Measurements from ENCODE around the gene SRRT.

DNA sequence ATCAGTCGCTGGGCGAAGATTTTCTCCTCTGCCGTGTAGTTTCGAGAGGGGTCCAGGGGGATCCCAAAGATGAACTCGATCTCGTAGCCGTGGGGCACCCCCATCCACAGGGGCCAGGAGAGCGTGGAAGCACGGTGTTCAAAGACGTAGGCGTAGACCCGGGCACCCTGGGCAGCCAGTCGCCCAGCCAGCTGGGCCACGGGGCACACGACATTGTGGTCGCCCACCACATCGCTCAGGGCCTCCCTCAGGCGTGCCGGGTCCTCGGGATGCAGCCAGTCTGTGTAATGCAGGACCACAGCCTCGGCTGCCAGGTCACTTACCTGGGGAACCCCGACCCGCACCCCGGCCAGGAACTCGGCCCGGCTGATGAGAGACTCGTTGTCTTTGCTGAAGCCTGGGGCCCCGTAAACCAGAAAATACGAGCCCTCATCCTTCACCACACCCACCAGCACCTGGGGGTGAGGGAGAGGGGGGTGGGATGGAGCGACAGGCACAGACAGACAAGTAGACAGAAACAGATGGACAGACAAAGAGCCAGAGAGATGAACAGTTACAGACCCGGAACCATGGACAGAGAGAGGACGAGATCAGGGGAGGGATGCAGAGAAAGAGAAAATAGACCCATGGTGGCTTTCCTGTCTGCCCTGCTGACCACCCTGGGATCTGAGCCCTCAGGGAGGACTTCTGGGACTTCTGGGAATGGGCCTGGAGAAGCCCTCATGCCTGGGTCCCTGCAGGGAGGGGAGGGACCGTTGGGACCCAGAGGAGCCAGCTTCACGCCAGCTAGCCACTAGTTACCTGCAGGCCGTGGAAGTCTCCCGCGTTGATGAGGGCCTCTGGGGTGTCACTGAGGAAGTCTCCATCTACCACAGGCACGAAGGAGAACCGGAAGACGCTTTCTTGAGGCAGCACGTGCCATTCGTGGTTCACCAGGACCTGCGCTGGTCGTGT lies 17.7 kb downstream of the SRRT start:
- TF ChIP-seq CTCF (IDR thresholded peaks at IDR 0.05) (no peak), POLR2A (IDR thresholded peaks at IDR 0.05) (no peak)
